Measurements from ENCODE around the gene BMP2K.

DNA sequence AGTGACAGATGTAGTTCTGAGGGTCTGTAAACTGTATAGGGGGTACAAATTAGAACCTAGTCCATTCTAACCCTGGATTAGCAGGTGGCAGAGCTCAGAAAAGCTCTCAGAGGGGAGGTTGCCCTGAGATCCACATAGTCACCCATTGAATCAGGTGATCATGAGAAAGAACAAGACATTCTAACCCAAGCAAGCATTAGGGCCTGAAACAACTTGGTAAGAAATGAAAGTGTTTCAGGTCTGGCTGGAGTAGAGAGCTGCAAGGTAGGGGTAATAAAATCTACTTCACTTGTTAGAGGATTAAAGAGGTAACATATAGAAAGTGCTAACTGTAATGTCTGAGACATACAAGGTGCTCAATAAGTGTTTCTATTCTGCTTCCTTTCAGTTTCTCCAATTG is 8.8 kb upstream of the BMP2K start:
- no peak for TF ChIP-seq POLR2AphosphoS5 (IDR thresholded peaks at IDR 0.05; ENCODE audit: low read depth, low read length)
- TF ChIP-seq SPI1 (IDR thresholded peaks at IDR 0.05; ENCODE audit: low read depth, low read length): no peak
- TF ChIP-seq TAF1 (IDR thresholded peaks at IDR 0.05; ENCODE audit: low read depth, low read length): no peak
